Measurements from ENCODE around the gene CCDC174.

CCDC174 gene

GRCh38 chr3:14658978-14659377 lies 7.4 kb downstream of the CCDC174 start:
- DNase-seq, result no peak

- no peak for DNase-seq
Measured at GRCh38 chr3:14660942-14661341, 9.4 kb downstream of the CCDC174 start.

DNA sequence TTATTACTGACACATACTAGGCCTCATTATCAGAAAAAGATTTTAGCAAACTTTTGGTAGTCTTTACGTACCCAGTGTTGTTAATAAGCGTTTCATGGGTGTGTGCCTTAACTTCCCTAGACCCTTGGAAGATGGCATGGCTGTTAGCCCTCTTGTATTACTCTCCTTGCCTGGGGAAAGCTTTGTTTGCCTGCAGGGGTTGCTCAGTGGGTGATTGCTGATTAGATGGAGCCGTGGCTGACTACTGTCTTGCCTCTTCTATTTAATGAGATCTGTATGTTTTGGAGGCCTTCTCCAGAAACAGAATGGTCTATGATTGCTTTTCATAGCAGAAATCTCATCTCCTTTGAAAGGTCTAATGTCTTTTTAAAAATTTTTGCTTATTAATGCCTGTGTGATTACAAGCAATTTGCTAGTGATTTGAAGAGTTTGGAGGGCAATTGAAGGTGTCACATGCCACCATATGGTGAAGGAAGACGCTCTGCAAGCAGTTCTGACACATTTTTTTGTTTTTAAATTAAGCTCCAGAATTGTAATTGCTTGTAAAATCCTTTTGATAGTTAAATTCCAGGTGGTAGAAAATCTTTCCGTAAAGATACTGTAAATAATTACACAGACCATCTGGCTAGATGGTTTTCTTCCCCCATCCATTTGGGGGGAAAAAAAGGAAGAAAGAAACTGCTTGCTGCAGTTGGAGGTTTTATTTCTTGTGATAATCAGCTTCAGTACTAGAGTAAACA lies 12.0 kb downstream of the CCDC174 start:
- DNase-seq, result no peak

DNA sequence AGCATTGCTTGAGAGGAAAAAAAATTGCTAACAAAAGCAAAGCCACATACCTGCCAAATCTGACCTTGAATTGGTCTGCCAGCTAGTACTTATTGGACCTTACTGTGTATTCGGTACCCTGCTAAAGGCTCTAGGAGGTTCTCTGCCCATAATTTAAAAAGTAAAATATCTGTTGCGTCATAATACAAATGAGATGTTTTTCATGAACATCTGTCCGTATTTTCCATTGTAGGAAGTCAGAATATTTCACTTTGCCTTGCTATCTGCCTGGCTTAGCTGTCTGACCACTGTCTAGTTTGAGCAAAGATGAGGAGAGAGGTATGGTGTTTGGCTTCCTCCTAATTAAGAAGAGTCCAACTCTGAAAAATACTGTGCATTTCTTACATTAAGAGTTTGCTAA lies 12.6 kb downstream of the CCDC174 start:
- DNase-seq, result no peak

- no peak for DNase-seq
Measured at GRCh38 chr3:14672588-14672987, 21.0 kb downstream of the CCDC174 start.

GRCh38 chr3:14674841-14675240 lies 23.3 kb downstream of the CCDC174 start, which contains the start of gene C3orf20:
TSS of gene C3orf20 (plus strand) at chr3:14675141. CDS start at chr3:14682714, 7,573 bp downstream.
- no peak for DNase-seq

GRCh38 chr3:14676881-14677280 lies 25.3 kb downstream of the CCDC174 start:
- no peak for DNase-seq

- no peak for DNase-seq
Measured at GRCh38 chr3:14678015-14678503, 26.5 kb downstream of the CCDC174 start.

GRCh38 chr3:14680115-14680514 lies 28.6 kb downstream of the CCDC174 start:
- DNase-seq, result no peak

GRCh38 chr3:14680716-14681115 lies 29.2 kb downstream of the CCDC174 start:
- DNase-seq, result no peak

- DNase-seq, result no peak
Measured at GRCh38 chr3:14684447-14684846, 32.9 kb downstream of the CCDC174 start.

DNA sequence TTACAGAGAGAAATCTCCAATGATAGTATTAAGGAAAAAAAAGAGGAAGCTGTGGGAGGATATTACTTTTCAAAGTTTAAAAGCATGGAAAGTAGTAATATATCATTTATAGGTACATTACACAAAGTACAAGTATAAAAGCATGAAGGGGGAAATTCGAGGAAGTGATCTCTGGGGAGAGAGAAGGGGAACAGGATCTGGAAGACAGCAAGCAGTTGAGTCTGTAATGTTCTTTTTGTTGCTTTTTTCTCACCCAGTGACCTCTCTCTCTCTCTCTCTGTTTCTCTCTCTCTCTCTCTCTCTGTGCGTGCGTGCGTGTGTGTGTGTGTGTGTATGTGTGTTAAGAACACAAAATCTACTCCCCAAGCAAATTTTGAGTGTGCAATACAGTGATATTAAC lies 33.6 kb downstream of the CCDC174 start:
- DNase-seq, result no peak

GRCh38 chr3:14687360-14687759 lies 35.8 kb downstream of the CCDC174 start:
- DNase-seq, result no peak

GRCh38 chr3:14688525-14688924 lies 37.0 kb downstream of the CCDC174 start:
- no peak for DNase-seq

GRCh38 chr3:14689247-14689980 lies 37.9 kb downstream of the CCDC174 start:
- DNase-seq, result no peak

DNA sequence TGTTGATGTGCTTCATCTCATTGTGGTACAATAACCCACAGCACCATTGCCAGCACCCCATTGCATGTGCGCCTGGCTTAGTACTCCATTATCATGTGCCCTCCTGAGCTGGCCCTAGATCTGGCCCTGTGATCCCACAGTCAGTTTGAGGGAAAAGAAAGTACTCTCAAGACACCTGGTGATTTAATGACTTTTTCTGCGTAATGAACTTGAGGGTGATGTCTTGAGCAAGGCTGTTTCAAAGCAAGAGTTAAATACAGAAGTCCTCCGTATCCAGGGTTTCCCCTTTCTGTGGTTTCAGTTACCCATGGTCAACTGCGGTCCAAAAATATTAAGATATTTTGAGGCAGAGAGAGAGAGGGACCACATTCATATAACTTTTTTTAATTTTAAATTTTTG lies 39.7 kb downstream of the CCDC174 start:
- no peak for DNase-seq

DNA sequence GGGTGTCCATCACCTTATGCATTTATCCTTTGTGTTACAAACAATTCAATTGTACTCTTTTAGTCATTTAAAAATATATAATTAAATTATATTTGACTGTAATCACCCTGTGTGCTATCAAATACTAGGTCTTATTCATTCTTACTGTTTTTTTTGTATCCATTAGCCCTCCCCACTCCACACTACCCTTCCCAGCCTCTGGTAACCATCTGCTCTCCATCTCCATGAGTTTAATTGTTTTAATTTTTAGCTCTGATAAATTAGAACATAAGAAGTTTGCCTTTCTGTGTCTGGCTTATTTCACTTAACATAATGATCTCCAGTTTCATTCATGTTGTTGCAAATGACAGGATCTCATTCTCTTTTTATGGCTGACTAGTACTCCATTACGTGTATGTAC lies 40.2 kb downstream of the CCDC174 start:
- DNase-seq, result no peak

DNA sequence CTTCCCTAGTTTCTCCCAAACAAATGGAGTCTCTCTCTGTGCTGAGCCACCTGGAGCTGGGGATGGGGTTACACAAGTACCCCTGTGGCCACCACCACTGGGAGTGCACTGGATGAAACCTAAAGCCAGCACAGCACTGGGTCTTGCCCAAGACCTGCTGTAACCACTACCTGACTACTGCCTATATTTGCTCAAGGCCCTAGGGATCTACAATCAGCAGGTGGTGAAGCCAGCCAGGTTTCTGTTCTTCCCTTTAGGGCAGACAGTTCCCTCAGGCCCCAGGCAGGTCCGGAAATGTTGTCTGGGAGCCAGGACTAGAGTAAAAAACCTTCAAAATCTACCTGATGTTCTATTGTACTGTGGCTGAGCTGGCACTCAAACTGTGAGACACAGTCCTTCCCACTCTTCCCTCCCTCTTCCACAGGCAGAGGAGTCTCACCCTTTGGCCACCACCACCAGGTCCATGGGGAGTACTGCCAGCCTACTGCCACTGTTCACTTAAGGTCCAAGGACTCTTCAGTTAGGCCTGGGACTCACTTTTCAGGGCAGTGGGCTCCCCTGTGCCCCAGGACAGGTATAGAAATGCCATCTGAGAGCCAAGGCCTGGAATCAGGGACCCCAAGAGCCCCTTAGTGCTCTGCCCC lies 47.2 kb downstream of the CCDC174 start:
- no peak for DNase-seq

DNA sequence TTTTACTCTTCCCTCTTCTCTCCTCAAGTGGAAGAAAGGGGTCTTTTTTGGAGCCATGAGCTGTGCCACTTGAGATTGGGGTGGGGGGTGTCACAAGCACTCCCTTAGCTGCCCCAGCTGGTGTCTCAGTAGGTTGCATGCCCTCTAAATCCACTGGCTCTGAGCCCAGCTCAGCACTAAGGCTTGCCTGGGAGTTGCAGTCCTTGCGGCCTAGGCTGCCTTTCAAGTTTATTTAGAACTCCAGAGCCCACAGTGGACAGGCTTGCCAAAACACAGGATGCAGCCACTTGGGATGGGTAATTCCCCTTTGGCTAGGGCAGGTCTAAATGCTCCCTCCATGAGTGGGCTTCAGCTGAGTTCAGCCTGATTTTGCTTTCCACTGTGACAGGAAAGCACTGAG lies 48.1 kb downstream of the CCDC174 start:
- DNase-seq, result no peak

DNA sequence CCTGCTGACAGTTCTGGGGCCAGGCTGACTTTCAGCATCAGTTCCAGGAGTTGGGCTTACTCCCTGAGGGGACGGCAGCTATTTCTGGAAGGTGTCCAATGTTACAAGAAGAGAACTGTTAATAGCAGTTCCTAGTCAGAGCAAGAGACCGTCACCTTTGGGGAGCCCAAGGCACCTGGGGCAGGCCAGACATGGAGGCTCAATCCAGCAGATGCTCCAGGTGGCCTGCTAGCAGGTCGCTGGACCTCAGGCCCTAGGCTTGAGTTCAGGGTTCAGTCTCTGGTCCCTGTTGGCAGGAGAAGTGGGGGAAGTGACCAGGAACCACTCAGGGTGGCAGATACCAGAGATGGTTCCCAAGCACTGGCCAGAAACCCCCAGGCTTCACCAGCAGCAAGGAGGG lies 49.3 kb downstream of the CCDC174 start:
- no peak for DNase-seq

GRCh38 chr3:14701676-14702075 lies 50.1 kb downstream of the CCDC174 start:
- no peak for DNase-seq

DNA sequence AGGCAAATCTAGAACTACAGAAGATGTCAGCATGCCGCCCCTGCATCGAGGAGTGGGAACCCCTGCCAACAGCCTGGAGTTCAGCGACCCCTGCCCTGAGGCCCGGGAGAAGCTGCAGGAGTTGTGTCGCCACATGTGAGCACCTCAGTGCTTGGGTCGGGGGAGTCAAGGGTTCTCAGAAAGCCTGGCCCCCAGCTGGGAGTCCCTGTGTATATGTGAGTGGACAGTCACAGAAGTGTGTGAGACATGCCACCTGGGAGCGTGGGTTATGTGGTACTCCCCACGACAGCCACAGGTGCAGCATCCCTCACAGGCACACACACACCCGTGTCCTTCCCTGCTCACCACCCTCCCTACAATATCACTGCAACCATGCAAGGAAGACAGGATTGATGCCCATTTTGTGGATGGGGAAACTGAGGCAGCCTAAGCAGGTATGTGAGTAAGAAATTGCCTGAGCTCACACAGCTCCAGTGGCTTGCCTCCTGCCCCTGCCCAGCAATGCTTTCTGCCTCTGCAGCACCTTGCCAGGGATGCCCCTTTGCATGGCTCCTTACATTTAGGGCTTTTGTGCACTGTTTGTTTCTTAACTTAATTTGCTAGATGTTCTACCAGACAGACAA lies 51.7 kb downstream of the CCDC174 start:
- DNase-seq, result no peak

DNA sequence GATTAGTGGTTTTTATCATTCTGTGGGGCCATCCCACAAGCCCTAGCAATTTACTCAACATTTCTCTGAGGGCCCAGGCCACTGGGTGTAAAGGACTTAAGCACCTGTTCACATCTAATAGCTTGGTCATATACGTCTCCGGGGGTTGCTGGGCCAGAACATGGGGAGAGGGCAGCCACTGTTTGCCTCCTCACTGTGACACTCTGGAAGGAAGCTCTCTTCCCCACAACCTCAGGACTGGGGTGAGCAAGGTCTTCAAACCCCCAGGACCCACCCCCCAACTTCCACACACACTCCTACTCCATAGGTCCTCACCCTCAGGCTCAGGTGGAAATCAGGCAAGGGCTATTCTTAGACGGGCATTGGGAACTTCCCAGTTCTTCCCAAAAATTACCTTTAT lies 52.2 kb downstream of the CCDC174 start:
- no peak for DNase-seq
